Uterus (tissue), 2 donors: ENCODE measurements around the gene NEMP1.

Experiments
- POLR2A ChIP-seq, 2 donors: fragments of 450-650 bp; IDR thresholded peaks; one replicate each; pipeline ENCODE4 v1.6.1; 2016; ENCODE audit warnings: antibody characterized with exemption in 2 of 2, mild to moderate bottlenecking in 1 of 2, moderate library complexity in 1 of 2
- TF ChIP-seq, protein P1 (sequence below), 4 experiments: fragments of 200-600 bp in 2 of 4; fragments of 450-650 bp in 2 of 4; sonication (generic) in 2 of 4; IDR thresholded peaks; one replicate each; pipeline ENCODE4 v1.5.1; 2016 to 2019; ENCODE audit warnings: antibody characterized with exemption in 4 of 4, mild to moderate bottlenecking in 2 of 4, moderate library complexity in 1 of 4

DNA sequence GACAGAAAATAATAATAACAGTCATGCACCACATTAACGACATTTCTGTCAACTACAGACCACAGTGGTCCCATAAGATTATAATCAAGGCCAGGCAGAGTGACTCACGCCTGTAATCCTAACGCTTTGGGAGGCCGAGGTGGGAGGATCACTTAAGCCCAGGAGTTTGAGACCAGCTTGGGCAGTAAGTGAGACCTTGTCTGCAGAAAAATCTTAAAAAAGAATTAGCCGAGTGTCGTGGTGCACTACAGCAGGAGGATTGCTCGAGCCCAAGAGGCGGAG is 18.9 kb upstream of the NEMP1 start:
- no peak for TF ChIP-seq POLR2A (IDR thresholded peaks at IDR 0.05)
- TF ChIP-seq, protein P1, sequence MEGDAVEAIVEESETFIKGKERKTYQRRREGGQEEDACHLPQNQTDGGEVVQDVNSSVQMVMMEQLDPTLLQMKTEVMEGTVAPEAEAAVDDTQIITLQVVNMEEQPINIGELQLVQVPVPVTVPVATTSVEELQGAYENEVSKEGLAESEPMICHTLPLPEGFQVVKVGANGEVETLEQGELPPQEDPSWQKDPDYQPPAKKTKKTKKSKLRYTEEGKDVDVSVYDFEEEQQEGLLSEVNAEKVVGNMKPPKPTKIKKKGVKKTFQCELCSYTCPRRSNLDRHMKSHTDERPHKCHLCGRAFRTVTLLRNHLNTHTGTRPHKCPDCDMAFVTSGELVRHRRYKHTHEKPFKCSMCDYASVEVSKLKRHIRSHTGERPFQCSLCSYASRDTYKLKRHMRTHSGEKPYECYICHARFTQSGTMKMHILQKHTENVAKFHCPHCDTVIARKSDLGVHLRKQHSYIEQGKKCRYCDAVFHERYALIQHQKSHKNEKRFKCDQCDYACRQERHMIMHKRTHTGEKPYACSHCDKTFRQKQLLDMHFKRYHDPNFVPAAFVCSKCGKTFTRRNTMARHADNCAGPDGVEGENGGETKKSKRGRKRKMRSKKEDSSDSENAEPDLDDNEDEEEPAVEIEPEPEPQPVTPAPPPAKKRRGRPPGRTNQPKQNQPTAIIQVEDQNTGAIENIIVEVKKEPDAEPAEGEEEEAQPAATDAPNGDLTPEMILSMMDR (IDR thresholded peaks at IDR 0.05), result no peak
